CD4-positive, CD25-positive, alpha-beta regulatory T cell (primary cell): ENCODE measurements around the gene POU2F2. TPM values are rescaled to one million over a fixed set of nuclear protein-coding genes. Genes with fewer than 3 reads are reported as not detected.

Experiments
- ATAC-seq, 2 donors: fragments of 150-1000 bp; cut with Tn5 transposase; one replicate each; pipeline ENCODE4 v1.10.0; 2021; ENCODE audit warnings: low read depth in 2 of 2, moderate number of reproducible peaks in 2 of 2, moderate library complexity in 1 of 2
- DNase-seq, 3 donors: peaks; one replicate each; pipeline versions ENCODE4 v3.0.0 to v3.0.0-alpha.2; 2012 to 2022; ENCODE audit warnings: mixed read lengths in 1 of 3
- H3K27ac ChIP-seq: one replicate; pipeline ENCODE4 v1.7.0; 2013; ENCODE audit warnings: mild to moderate bottlenecking, low read length; ENCODE audit not compliant: insufficient read depth, poor library complexity, severe bottlenecking
- H3K27me3 ChIP-seq: one replicate; pipeline ENCODE4 v1.7.0; 2013; ENCODE audit warnings: low read length; ENCODE audit not compliant: control insufficient read depth, insufficient read depth
- H3K36me3 ChIP-seq: one replicate; pipeline ENCODE4 v1.7.0; 2013; ENCODE audit warnings: mild to moderate bottlenecking, low read length, moderate library complexity; ENCODE audit not compliant: control insufficient read depth, insufficient read depth
- H3K4me1 ChIP-seq: 2 replicates; pipeline ENCODE4 v1.7.0; 2013; ENCODE audit warnings: mild to moderate bottlenecking, low read length; ENCODE audit not compliant: insufficient read depth, control insufficient read depth, poor library complexity, severe bottlenecking
- H3K4me3 ChIP-seq: one replicate; pipeline ENCODE4 v1.7.0; 2013; ENCODE audit warnings: low read depth, mild to moderate bottlenecking, low read length, moderate library complexity
- H3K9me3 ChIP-seq, 2 experiments: 1 replicate in 1 of 2; 2 replicates in 1 of 2; pipeline ENCODE4 v1.7.0; 2013; ENCODE audit warnings: low read length in 2 of 2, mild to moderate bottlenecking in 1 of 2, moderate library complexity in 1 of 2; ENCODE audit not compliant: control insufficient read depth in 2 of 2
- H3K27ac Mint-ChIP-seq, 3 donors: one replicate each; pipeline ENCODE4 v1.8.0; 2020 to 2022; ENCODE audit warnings: mild to moderate bottlenecking in 3 of 3, mixed read lengths in 3 of 3, moderate library complexity in 2 of 3
- H3K27me3 Mint-ChIP-seq: one replicate; pipeline ENCODE4 v1.8.0; 2022; ENCODE audit warnings: mild to moderate bottlenecking, mixed read lengths
- H3K36me3 Mint-ChIP-seq: one replicate; pipeline ENCODE4 v1.8.0; 2020; ENCODE audit warnings: mixed read lengths
- H3K4me1 Mint-ChIP-seq, 4 donors: one replicate each; pipeline ENCODE4 v1.8.0; 2020 to 2022; ENCODE audit warnings: mixed read lengths in 4 of 4, mild to moderate bottlenecking in 1 of 4
- H3K4me3 Mint-ChIP-seq, 4 donors: one replicate each; pipeline ENCODE4 v1.8.0; 2020 to 2022; ENCODE audit warnings: mild to moderate bottlenecking in 4 of 4, mixed read lengths in 4 of 4, moderate library complexity in 3 of 4
- H3K9me3 Mint-ChIP-seq, 7 donors: one replicate each; pipeline ENCODE4 v1.8.0; 2020 to 2022; ENCODE audit warnings: mixed read lengths in 7 of 7, mild to moderate bottlenecking in 3 of 7, moderate library complexity in 2 of 7
- polyA plus RNA-seq, 4 donors: library from polyadenylated mRNA; unstranded; fragments of 300-500 nt; fragmentation: Illumina TruSeq; gene quantifications; one replicate each; pipeline ENCODE4 v1.2.3, GENCODE V29; 2021
- total RNA-seq: library from RNA; stranded (reverse); gene quantifications from one replicate; pipeline ENCODE4 v1.2.3, GENCODE V29; 2022

The POU2F2 gene
- total and polyA plus RNA-seq, 5 donors from 2014 or later: 4.2 to 48.9 (median 7.2) TPM

GRCh38 chr19:42057846-42058245 lies 74.4 kb downstream of the POU2F2 start:
- Mint-ChIP-seq H3K36me3 (no peaks in the 10 kb centered on the region), H3K27ac (no peak overlapping the region), H3K4me3 (no peak overlapping the region)

GRCh38 chr19:42054205-42054604 lies 78.0 kb downstream of the POU2F2 start:
- DNase-seq: no peak
- H3K27ac Mint-ChIP-seq: no peak overlapping the region
- no peaks in the 10 kb centered on the region for H3K4me1 ChIP-seq
- H3K4me3 ChIP-seq: no peak overlapping the region
- ATAC-seq: peak in 1 of 2 donors; percentile 11
- H3K27ac ChIP-seq: no peak overlapping the region
- no peak overlapping the region for H3K4me3 Mint-ChIP-seq
- H3K27me3 ChIP-seq: no peaks in the 10 kb centered on the region
- H3K36me3 ChIP-seq: no peaks in the 10 kb centered on the region
- H3K9me3 Mint-ChIP-seq: peaks cover 0 to 1% (median 0%) of the 10 kb centered on the region in 7 donors
- H3K9me3 ChIP-seq: no peaks in the 10 kb centered on the region
- no peaks in the 10 kb centered on the region for H3K27me3 Mint-ChIP-seq
- H3K36me3 Mint-ChIP-seq: no peaks in the 10 kb centered on the region
- H3K4me1 Mint-ChIP-seq: peaks cover 0 to 8% (median 2%) of the 10 kb centered on the region in 4 donors

More at GRCh38 chr19:42057846-42058245, 74.4 kb downstream of the POU2F2 start:
- ATAC-seq: no peak
- H3K36me3 ChIP-seq: no peaks in the 10 kb centered on the region
- no peaks in the 10 kb centered on the region for H3K4me1 ChIP-seq
- no peaks in the 10 kb centered on the region for H3K27me3 Mint-ChIP-seq
- H3K4me3 ChIP-seq: no peak overlapping the region
- no peaks in the 10 kb centered on the region for H3K27me3 ChIP-seq
- H3K4me1 Mint-ChIP-seq: peaks cover 0 to 4% (median 0%) of the 10 kb centered on the region in 4 donors
- H3K27ac ChIP-seq: no peak overlapping the region
- no peaks in the 10 kb centered on the region for H3K9me3 ChIP-seq
- no peak for DNase-seq
- peaks cover 0 to 1% (median 0%) of the 10 kb centered on the region in 7 donors for H3K9me3 Mint-ChIP-seq

- H3K9me3 Mint-ChIP-seq: peaks cover 0 to 1% (median 0%) of the 10 kb centered on the region in 7 donors
- Histone ChIP-seq H3K36me3 (no peaks in the 10 kb centered on the region), H3K4me1 (no peaks in the 10 kb centered on the region), H3K27me3 (no peaks in the 10 kb centered on the region), H3K9me3 (no peaks in the 10 kb centered on the region), H3K27ac (no peak overlapping the region), H3K4me3 (no peak overlapping the region)
- no peaks in the 10 kb centered on the region for H3K36me3 Mint-ChIP-seq
- H3K27me3 Mint-ChIP-seq: no peaks in the 10 kb centered on the region
- ATAC-seq: no peak
- peaks cover 0 to 11% (median 4%) of the 10 kb centered on the region in 4 donors for H3K4me1 Mint-ChIP-seq
- H3K27ac Mint-ChIP-seq: no peak overlapping the region
- H3K4me3 Mint-ChIP-seq: no peak overlapping the region
- DNase-seq: no peak
Observed at GRCh38 chr19:42053037-42053935, 79.0 kb downstream of the POU2F2 start.

- Mint-ChIP-seq H3K27ac (no peak overlapping the region), H3K4me3 (no peak overlapping the region), H3K4me1 (peaks cover 0 to 11% (median 4%) of the 10 kb centered on the region in 4 donors), H3K27me3 (no peaks in the 10 kb centered on the region), H3K9me3 (peaks cover 0 to 1% (median 0%) of the 10 kb centered on the region in 7 donors), H3K36me3 (no peaks in the 10 kb centered on the region)
- DNase-seq (no peak), ATAC-seq (no peak)
- no peaks in the 10 kb centered on the region for H3K9me3 ChIP-seq
- no peak overlapping the region for H3K4me3 ChIP-seq
- H3K27me3 ChIP-seq: no peaks in the 10 kb centered on the region
- no peaks in the 10 kb centered on the region for H3K4me1 ChIP-seq
- no peak overlapping the region for H3K27ac ChIP-seq
- H3K36me3 ChIP-seq: no peaks in the 10 kb centered on the region
Observed at GRCh38 chr19:42052241-42052863, 79.9 kb downstream of the POU2F2 start.

- no peak overlapping the region for H3K4me3 ChIP-seq
- no peaks in the 10 kb centered on the region for H3K36me3 ChIP-seq
- Mint-ChIP-seq H3K27ac (peak overlapping the region in 2 of 3 donors; percentile 42 to 66), H3K4me1 (peaks cover 0 to 11% (median 4%) of the 10 kb centered on the region in 4 donors), H3K27me3 (no peaks in the 10 kb centered on the region), H3K4me3 (no peak overlapping the region), H3K9me3 (peaks cover 0 to 1% (median 0%) of the 10 kb centered on the region in 7 donors), H3K36me3 (no peaks in the 10 kb centered on the region)
- no peak for ATAC-seq
- H3K4me1 ChIP-seq: no peaks in the 10 kb centered on the region
- no peak overlapping the region for H3K27ac ChIP-seq
- no peaks in the 10 kb centered on the region for H3K27me3 ChIP-seq
- DNase-seq: peak in 1 of 3 donors; percentile 29
- no peaks in the 10 kb centered on the region for H3K9me3 ChIP-seq
Observed at GRCh38 chr19:42051166-42052115, 80.8 kb downstream of the POU2F2 start.

GRCh38 chr19:42048992-42049391 lies 83.3 kb downstream of the POU2F2 start:
- Mint-ChIP-seq H3K36me3 (no peaks in the 10 kb centered on the region), H3K4me1 (peaks cover 0 to 11% (median 4%) of the 10 kb centered on the region in 4 donors), H3K4me3 (peak overlapping the region in 2 of 4 donors; percentile 23 to 56), H3K27me3 (peaks cover 4% of the 10 kb centered on the region), H3K9me3 (no peaks in the 10 kb centered on the region), H3K27ac (peak overlapping the region in 1 of 3 donors; percentile 73)
- no peaks in the 10 kb centered on the region for H3K27me3 ChIP-seq
- H3K4me1 ChIP-seq: no peaks in the 10 kb centered on the region
- H3K9me3 ChIP-seq: no peaks in the 10 kb centered on the region
- ATAC-seq (no peak), DNase-seq (peak in 1 of 3 donors; percentile 48)
- H3K27ac ChIP-seq: no peak overlapping the region
- H3K4me3 ChIP-seq: no peak overlapping the region
- H3K36me3 ChIP-seq: no peaks in the 10 kb centered on the region

GRCh38 chr19:42045575-42045974 lies 86.7 kb downstream of the POU2F2 start:
- Mint-ChIP-seq H3K4me1 (peaks cover 0 to 8% (median 3%) of the 10 kb centered on the region in 4 donors), H3K36me3 (no peaks in the 10 kb centered on the region), H3K9me3 (no peaks in the 10 kb centered on the region), H3K27ac (no peak overlapping the region), H3K27me3 (peaks cover 4% of the 10 kb centered on the region), H3K4me3 (no peak overlapping the region)
- Histone ChIP-seq H3K27me3 (no peaks in the 10 kb centered on the region), H3K9me3 (no peaks in the 10 kb centered on the region), H3K4me1 (no peaks in the 10 kb centered on the region), H3K27ac (no peak overlapping the region), H3K36me3 (no peaks in the 10 kb centered on the region), H3K4me3 (no peak overlapping the region)
- DNase-seq (no peak), ATAC-seq (no peak)
